Measurements from ENCODE around the gene CYTIP. TPM values are rescaled to one million over a fixed set of nuclear protein-coding genes. Genes with fewer than 3 reads are reported as not detected.

CYTIP gene
- total RNA-seq, 1 experiment from 2014 or later = 1.2 TPM

DNA sequence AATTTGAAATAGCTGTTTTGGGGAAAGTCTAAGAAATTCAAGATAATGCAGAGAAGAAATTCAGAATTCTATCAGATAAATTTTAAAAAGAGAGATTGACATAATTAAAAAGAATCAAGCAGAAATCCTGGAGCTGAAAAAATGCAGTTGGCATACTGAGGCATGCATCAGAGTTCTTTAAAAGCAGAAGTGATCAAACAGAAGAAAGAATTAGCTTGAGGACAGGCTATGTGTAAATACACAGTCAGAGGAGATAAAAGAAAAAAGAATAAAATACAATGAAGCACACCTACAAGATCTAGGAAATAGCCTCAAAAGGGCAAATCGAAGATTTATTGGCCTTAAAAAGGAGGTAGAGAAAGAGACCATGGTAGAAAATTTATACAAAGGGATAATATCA is 57.1 kb downstream of the CYTIP start:
- ChIA-PET CTCF (interaction anchor here (1.1 kb wide), 1 partner anchor 59 kb away, joined by 4 read pairs; no protein-coding TSS in a partner anchor), POLR2A (interaction anchor here (0.6 kb wide), 1 partner anchor 51 kb away, joined by 6 read pairs; no protein-coding TSS in a partner anchor)
- H3K27ac Mint-ChIP-seq = no peak overlapping the region

DNA sequence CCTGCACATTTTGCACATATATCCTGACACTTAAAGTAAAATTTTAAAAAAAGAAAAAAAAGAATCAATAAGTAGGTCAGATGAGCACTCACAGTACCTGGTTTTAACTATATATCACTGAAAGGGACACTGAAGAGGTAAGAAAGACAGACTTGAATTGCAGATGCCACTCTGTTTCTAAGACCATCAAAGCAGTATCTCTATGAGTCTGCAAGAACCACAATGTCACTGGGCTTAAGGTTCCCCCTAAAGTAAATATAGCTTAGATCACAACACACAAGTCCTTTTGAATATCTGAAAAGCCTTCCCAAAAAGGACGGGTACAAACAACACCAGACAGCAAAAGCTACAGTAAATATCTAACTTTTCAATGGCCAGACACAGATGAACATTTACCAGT is 57.6 kb downstream of the CYTIP start:
- ChIA-PET CTCF (interaction anchor here (1.1 kb wide), 1 partner anchor 59 kb away, joined by 4 read pairs; no protein-coding TSS in a partner anchor), POLR2A (no interaction called here)

More for the DNA sequence above, 57.1 kb downstream of the CYTIP start:
- Mint-ChIP-seq H3K36me3 (no peaks in the 10 kb centered on the region), H3K9me3 (peaks cover 12% of the 10 kb centered on the region), H3K4me3 (no peak overlapping the region), H3K4me1 (no peaks in the 10 kb centered on the region), H3K27me3 (ENCODE audit: low read depth) (no peaks in the 10 kb centered on the region)
- no peak for ATAC-seq
- no peak for DNase-seq (ENCODE audit: low spot score)
- TF ChIP-seq, protein P1, sequence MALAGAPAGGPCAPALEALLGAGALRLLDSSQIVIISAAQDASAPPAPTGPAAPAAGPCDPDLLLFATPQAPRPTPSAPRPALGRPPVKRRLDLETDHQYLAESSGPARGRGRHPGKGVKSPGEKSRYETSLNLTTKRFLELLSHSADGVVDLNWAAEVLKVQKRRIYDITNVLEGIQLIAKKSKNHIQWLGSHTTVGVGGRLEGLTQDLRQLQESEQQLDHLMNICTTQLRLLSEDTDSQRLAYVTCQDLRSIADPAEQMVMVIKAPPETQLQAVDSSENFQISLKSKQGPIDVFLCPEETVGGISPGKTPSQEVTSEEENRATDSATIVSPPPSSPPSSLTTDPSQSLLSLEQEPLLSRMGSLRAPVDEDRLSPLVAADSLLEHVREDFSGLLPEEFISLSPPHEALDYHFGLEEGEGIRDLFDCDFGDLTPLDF (CRISPR knock-in tag; IDR thresholded peaks at IDR 0.05) = no peak
- TF ChIP-seq SMAD3 (CRISPR knock-in tag; IDR thresholded peaks at IDR 0.05; ENCODE audit: borderline replicate concordance) = no peak
- TF ChIP-seq, protein P2, sequence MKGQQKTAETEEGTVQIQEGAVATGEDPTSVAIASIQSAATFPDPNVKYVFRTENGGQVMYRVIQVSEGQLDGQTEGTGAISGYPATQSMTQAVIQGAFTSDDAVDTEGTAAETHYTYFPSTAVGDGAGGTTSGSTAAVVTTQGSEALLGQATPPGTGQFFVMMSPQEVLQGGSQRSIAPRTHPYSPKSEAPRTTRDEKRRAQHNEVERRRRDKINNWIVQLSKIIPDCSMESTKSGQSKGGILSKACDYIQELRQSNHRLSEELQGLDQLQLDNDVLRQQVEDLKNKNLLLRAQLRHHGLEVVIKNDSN (CRISPR knock-in tag; IDR thresholded peaks at IDR 0.05) = no peak
- no peak for TF ChIP-seq HMGA2 (CRISPR knock-in tag; IDR thresholded peaks at IDR 0.05)
- TF ChIP-seq FOXK1 (CRISPR knock-in tag; IDR thresholded peaks at IDR 0.05) = no peak
- no peak for TF ChIP-seq FOXP1 (CRISPR knock-in tag; IDR thresholded peaks at IDR 0.05; ENCODE audit: borderline replicate concordance)
- no peak for TF ChIP-seq JUN (CRISPR knock-in tag; IDR thresholded peaks at IDR 0.05)
- no peak for TF ChIP-seq NR1H2 (CRISPR knock-in tag; IDR thresholded peaks at IDR 0.05)
- no peak for TF ChIP-seq TCF7 (CRISPR knock-in tag; IDR thresholded peaks at IDR 0.05; ENCODE audit: low read depth)
- TF ChIP-seq RORB (CRISPR knock-in tag; IDR thresholded peaks at IDR 0.05) = no peak
- TF ChIP-seq CREB1 (CRISPR knock-in tag; IDR thresholded peaks at IDR 0.05) = no peak
- TF ChIP-seq, protein P3, sequence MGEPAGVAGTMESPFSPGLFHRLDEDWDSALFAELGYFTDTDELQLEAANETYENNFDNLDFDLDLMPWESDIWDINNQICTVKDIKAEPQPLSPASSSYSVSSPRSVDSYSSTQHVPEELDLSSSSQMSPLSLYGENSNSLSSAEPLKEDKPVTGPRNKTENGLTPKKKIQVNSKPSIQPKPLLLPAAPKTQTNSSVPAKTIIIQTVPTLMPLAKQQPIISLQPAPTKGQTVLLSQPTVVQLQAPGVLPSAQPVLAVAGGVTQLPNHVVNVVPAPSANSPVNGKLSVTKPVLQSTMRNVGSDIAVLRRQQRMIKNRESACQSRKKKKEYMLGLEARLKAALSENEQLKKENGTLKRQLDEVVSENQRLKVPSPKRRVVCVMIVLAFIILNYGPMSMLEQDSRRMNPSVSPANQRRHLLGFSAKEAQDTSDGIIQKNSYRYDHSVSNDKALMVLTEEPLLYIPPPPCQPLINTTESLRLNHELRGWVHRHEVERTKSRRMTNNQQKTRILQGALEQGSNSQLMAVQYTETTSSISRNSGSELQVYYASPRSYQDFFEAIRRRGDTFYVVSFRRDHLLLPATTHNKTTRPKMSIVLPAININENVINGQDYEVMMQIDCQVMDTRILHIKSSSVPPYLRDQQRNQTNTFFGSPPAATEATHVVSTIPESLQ (CRISPR knock-in tag; IDR thresholded peaks at IDR 0.05) = no peak
- TF ChIP-seq, protein P4, sequence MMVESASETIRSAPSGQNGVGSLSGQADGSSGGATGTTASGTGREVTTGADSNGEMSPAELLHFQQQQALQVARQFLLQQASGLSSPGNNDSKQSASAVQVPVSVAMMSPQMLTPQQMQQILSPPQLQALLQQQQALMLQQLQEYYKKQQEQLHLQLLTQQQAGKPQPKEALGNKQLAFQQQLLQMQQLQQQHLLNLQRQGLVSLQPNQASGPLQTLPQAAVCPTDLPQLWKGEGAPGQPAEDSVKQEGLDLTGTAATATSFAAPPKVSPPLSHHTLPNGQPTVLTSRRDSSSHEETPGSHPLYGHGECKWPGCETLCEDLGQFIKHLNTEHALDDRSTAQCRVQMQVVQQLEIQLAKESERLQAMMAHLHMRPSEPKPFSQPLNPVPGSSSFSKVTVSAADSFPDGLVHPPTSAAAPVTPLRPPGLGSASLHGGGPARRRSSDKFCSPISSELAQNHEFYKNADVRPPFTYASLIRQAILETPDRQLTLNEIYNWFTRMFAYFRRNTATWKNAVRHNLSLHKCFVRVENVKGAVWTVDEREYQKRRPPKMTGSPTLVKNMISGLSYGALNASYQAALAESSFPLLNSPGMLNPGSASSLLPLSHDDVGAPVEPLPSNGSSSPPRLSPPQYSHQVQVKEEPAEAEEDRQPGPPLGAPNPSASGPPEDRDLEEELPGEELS (CRISPR knock-in tag; IDR thresholded peaks at IDR 0.05) = no peak
- no peak for TF ChIP-seq ZNF232 (CRISPR knock-in tag; IDR thresholded peaks at IDR 0.05)
- no peak for TF ChIP-seq ZNF671 (CRISPR knock-in tag; IDR thresholded peaks at IDR 0.05)
- TF ChIP-seq JAZF1 (CRISPR knock-in tag; IDR thresholded peaks at IDR 0.05) = no peak
- TF ChIP-seq, protein P5, sequence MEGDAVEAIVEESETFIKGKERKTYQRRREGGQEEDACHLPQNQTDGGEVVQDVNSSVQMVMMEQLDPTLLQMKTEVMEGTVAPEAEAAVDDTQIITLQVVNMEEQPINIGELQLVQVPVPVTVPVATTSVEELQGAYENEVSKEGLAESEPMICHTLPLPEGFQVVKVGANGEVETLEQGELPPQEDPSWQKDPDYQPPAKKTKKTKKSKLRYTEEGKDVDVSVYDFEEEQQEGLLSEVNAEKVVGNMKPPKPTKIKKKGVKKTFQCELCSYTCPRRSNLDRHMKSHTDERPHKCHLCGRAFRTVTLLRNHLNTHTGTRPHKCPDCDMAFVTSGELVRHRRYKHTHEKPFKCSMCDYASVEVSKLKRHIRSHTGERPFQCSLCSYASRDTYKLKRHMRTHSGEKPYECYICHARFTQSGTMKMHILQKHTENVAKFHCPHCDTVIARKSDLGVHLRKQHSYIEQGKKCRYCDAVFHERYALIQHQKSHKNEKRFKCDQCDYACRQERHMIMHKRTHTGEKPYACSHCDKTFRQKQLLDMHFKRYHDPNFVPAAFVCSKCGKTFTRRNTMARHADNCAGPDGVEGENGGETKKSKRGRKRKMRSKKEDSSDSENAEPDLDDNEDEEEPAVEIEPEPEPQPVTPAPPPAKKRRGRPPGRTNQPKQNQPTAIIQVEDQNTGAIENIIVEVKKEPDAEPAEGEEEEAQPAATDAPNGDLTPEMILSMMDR (IDR thresholded peaks at IDR 0.05) = no peak
- TF ChIP-seq, protein P6, sequence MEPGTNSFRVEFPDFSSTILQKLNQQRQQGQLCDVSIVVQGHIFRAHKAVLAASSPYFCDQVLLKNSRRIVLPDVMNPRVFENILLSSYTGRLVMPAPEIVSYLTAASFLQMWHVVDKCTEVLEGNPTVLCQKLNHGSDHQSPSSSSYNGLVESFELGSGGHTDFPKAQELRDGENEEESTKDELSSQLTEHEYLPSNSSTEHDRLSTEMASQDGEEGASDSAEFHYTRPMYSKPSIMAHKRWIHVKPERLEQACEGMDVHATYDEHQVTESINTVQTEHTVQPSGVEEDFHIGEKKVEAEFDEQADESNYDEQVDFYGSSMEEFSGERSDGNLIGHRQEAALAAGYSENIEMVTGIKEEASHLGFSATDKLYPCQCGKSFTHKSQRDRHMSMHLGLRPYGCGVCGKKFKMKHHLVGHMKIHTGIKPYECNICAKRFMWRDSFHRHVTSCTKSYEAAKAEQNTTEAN (CRISPR knock-in tag; IDR thresholded peaks at IDR 0.05) = no peak
- no peak for TF ChIP-seq EMX1 (CRISPR knock-in tag; IDR thresholded peaks at IDR 0.05)
- TF ChIP-seq ELF4 (CRISPR knock-in tag; IDR thresholded peaks at IDR 0.05; ENCODE audit: low read depth) = no peak

More for the DNA sequence above, 57.6 kb downstream of the CYTIP start:
- TF ChIP-seq NFYB (CRISPR knock-in tag; conservative IDR thresholded peaks at IDR 0.05; ENCODE audit: low read depth) = no peak
- TF ChIP-seq, protein P5 (IDR thresholded peaks at IDR 0.05) = no peak
- Mint-ChIP-seq H3K4me1 (no peaks in the 10 kb centered on the region), H3K27ac (no peak overlapping the region), H3K27me3 (ENCODE audit: low read depth) (no peaks in the 10 kb centered on the region), H3K9me3 (peaks cover 12% of the 10 kb centered on the region), H3K36me3 (no peaks in the 10 kb centered on the region), H3K4me3 (no peak overlapping the region)
- ATAC-seq (no peak), DNase-seq (ENCODE audit: low spot score) (no peak)
